Measurements from ENCODE around the gene ZNF501.

ZNF501 gene

DNA sequence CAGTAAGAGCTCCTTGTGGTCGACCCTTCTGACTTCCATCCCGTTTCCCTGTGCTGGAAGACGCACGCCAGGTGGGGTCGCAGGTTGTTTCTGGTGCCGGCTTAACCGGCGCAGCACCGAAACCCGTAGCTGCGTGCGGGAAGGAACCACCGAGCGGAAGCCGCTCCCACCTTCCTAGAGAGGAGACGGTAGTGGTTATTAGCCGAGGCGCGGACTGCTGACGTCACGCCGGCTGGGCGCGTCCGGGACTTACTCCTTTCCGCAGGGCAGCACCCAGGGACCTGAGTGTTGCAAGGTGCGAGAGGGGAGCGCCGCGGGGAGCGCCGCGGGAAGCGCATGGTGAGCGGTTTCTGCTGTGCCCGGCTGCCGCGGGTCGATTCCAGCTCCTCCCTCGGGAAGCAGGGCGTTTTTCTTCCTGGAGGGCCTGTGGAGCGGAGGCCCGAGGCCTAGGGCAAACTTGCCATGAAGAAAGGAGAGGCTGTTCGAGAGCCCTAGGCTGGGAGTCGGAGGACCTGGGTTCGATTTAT, at the start of gene ZNF501:
Gene ZNF501 (plus strand): TSS at position 252 of the 527 bp plus-strand sequence. CDS start 4,787 bp downstream, outside the sequence.
- peak within 1 kb of the TSS; percentile 84 for H3K4me3 ChIP-seq (ENCODE audit: low read depth, low read length)

DNA sequence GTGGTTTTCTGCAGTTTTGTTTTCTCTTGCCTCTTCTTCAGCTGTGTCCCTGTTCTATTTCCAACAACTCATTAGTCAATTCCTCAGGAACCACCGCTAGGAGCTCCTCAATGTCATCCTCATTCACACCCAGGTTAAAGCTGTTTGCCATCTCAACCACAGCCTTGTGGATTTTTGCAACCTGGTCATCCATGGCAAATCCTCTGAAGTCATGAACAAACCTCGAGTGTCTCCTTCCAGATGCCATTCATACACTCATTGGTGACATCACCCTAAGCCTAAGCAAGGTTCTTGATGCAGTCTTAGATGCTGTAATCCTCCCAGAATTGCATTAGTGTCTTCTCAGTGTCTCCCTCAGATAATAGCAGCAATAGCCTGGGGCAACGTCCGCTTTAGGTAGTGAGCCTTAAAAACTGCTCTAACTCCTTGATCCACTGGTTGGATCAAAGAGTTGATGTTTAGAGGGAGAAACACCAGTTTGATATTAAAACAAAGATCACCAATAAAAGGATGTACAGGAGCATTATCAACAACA, 48.4 kb upstream of the ZNF501 start:
- H3K4me3 ChIP-seq (ENCODE audit: low read depth, low read length) = no peak overlapping the region

DNA sequence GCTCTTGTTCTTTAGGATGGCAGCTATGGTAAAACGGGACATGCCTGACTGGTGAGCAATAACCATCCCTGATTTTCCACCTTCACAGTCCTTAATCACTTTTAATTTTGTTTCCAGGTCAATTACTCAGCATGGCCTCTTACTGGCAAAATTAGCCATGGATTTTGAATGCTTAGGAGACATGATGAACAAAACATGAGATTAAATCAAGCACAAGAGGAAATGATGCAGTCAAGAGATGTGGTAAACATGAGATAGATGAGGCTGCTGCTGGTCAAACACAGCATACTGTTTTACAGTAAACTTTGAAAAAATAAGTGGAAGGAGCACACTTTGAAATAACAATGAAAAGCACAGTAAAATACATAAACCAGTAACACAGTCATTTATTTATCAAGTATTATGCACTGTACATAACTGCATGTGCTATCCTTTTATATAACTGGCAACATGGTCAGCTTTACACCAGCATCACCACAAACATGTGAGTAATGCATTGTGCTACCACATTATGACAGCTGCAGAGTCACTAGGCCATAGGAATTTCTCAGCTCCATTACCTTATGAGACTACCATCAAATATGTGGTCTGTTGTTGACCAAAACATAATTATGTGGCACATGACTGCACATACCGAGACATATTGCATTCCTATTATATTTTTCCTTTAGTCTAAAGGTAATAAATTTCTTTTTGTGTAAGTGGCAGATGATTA, 47.1 kb upstream of the ZNF501 start:
- no peak overlapping the region for H3K4me3 ChIP-seq (ENCODE audit: low read depth, low read length)

DNA sequence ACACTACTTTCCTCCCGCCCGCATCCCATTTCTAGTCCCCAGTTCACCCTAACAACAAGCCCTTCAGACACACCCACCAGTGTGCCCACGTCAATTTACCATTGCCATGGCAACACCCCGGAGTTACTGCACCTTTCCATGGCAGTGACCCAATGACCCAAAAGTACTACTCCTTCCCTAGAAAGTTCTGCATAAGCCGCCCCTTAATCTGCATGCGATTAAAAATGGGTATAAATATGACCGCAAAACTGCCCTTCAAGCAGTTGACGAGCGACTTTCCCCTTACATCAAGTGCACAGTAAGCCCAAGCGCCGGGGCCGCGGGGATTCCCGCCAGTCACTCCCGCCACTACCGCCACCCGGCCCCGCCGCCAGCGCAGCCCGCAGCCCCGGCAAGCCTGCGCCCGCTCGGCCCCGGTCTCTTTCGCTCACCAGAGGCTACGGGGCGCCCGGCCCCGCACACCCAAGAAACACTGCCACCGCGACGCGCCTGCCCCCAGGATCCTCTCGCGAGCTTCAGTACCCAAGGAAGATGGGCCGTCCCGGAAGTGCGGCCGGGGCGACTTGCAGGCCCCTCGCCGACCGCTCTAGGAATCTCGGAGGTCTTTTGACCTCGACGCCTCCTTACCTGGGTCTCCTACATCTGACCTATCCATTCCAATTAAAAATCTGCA, 44.2 kb upstream of the ZNF501 start:
- peak overlapping the region; percentile 57 for H3K4me3 ChIP-seq (ENCODE audit: low read depth, low read length)

DNA sequence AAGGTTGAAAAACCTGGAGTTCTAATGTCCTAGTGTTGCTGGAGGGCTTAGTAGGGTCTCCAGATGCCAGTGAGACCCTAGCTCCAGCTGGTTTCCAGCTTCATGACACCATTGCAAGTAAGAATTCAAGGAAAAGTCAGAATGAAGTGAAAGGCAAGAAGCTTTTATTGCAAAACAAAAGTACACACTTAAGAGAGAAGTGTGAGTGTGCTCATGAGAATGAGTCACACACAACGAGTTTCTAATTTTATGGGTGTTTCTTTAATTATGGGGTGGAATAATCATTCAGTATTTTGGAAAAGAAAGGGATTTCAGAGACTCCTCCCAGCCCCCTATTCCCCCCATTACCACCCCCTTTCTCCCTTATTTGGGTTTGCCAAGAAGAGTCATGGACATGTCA, 41.5 kb upstream of the ZNF501 start:
- H3K4me3 ChIP-seq (ENCODE audit: low read depth, low read length) = no peak overlapping the region

DNA sequence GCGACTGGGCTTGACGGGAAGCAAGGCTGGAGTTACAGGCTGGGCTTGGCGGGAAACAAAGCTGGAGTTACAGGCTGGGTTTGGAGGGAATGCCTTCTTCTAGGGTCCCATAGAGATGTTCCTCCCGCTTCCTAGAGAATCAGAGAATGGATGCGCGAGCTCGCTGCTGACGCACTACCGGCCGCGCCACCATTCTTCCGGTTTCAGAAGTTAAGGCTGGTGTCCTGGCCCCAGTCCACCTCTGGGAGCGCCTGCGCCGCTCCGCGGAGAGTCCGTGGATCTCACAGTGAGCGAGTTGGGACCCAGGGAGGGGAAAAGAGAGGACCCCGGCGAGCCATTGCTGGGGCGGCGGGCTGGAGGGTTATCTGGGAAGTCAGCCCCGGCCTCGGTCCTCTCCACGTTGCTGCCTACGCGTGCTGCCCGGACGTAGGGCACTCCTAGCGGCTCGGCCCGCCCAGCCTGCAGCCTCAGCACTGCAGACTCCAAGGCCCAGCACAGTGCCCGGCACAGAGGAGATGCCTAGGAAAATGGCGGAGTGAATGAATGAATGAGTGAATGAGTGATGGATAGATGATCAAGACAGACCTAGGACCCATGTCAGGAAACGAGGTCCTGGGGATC, 16.9 kb upstream of the ZNF501 start, which contains the start of gene ZNF502:
Gene ZNF502 (plus strand): TSS at position 206 of the 621 bp plus-strand sequence. CDS start 7,602 bp downstream, outside the sequence.
- peak within 1 kb of the TSS; percentile 87 for H3K4me3 ChIP-seq (ENCODE audit: low read depth, low read length)

DNA sequence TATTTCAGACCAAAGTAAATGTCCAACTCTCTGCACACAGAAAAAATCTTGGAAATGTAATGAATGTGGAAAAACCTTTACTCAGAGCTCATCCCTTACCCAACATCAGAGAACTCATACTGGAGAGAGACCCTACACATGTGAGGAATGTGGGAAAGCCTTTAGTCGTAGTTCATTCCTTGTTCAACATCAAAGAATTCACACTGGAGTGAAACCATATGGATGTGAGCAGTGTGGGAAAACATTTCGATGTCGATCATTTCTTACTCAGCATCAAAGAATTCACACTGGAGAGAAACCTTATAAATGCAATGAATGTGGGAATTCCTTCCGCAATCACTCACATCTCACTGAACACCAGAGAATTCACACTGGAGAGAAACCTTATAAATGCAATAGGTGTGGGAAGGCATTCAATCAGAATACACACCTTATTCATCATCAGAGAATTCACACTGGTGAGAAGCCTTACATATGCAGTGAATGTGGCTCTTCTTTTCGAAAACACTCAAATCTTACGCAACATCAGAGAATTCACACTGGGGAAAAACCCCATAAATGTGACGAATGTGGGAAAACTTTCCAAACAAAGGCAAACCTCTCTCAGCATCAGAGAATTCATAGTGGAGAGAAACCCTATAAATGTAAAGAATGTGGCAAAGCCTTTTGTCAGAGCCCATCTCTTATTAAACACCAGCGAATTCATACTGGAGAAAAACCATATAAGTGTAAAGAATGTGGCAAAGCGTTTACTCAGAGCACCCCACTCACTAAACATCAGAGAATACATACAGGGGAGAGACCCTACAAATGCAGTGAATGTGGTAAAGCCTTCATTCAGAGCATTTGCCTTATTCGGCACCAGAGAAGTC, 8.0 kb upstream of the ZNF501 start:
- H3K4me3 ChIP-seq (ENCODE audit: low read depth, low read length) = no peak overlapping the region

DNA sequence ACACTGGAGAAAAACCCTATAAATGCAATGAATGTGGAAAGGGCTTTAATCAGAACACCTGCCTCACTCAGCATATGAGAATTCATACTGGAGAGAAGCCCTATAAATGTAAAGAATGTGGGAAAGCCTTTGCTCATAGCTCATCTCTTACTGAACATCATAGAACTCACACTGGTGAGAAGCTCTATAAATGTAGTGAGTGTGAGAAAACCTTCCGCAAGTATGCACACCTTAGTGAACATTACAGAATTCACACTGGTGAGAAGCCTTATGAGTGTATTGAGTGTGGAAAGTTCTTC, 7.4 kb upstream of the ZNF501 start:
- no peak overlapping the region for H3K4me3 ChIP-seq (ENCODE audit: low read depth, low read length)

DNA sequence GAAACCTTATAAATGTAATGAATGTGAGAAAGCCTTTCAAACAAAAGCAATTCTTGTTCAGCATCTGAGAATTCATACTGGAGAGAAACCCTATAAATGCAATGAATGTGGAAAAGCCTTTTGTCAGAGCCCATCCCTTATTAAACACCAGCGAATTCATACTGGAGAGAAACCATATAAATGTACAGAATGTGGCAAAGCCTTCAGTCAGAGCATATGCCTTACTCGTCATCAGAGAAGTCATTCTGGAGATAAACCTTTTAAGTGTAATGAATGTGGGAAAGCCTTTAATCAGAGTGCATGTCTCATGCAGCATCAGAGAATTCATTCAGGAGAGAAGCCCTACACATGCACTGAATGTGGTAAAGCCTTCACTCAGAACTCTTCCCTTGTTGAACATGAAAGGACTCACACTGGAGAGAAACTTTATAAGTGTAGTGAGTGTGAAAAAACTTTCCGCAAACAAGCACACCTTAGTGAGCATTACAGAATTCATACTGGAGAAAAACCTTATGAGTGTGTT, 5.3 kb downstream of the ZNF501 start:
- no peak overlapping the region for H3K4me3 ChIP-seq (ENCODE audit: low read depth, low read length)

DNA sequence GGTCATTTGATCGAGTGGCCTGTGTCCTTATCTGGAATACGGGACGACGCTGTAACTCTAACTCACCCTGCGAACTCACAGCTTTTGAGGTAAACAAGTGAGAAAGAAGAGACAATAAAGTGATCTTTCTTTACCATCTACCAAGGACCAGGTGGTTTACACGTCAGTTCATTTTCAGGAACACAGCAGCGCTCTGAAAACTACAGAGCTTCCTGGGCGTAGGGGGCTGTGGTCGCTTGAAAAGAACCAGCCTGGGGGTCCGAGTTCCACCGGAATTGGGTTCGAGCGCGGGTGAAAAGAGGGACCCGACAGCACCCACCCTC, 31.6 kb downstream of the ZNF501 start:
- H3K4me3 ChIP-seq (ENCODE audit: low read depth, low read length) = peak overlapping the region; percentile 92

DNA sequence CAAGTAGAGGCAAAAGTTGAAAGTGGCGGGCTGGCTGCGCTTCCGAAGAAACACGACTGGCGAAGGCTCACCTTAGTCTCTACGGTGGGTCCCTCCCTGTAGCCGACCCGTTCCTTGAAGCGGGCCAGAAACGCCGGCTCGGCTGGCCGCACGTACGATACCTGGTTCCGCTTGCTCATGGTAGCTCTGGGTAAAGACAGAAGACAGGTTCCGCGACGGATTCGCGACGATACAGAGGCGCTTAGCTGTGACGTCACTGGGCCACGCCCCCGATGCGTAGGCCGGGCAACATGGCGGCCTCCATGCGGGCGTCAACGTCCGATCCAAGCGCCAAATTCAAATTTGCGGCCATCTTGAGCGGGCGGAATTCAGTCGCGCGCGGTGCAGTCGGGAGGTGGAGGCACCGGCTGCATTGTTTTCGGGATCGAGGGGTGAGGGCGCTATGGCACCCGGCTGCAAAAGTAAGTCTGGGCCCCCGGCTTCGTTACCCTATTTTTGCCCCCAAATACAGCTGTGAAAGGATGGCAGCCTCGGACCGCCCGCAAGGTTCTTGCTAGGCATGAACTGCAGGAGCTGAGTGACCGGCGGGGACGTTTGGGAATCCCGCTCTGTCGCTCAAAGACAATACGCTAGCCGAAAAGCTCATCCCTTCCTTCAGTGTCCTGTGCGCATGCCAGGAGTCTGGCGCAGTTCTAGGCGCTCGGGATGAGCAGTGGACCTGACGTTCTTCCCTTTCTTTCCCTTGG, 32.2 kb downstream of the ZNF501 start, which contains the start of the genes KIAA1143 and KIF15:
Gene KIAA1143 (minus strand): TSS at position 196 of the 746 bp plus-strand sequence. CDS start 17 bp downstream, at position 179.
Gene KIF15 (plus strand): TSS at position 371 of the 746 bp plus-strand sequence. CDS start 72 bp downstream, at position 443.
- H3K4me3 ChIP-seq (ENCODE audit: low read depth, low read length) = peak within 1 kb of the TSS; percentile 92

DNA sequence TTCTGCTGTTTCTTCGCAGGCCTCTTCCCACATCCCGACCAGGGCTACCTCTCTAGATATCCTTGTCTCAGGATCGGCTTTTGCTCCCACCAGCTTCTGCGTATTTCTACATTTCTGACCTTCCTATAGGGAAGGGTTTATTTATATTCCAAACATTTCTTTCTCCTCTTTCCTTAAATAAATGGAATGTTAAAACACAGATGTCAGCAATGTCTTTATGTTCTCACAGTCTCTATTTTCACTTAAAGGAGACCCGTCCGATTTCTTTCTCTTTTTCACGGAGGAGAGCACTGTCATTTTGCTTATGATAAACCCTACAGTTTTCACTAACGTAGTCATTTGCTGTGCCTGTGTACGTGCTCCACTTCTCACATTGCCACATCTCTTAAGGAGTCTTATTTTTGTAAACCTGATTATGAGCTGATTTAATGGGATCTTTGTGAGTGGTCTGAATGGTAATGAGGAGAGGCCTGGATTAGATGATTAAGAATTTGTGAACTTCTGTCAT, 32.8 kb downstream of the ZNF501 start:
- H3K4me3 ChIP-seq (ENCODE audit: low read depth, low read length) = peak overlapping the region; percentile 92

DNA sequence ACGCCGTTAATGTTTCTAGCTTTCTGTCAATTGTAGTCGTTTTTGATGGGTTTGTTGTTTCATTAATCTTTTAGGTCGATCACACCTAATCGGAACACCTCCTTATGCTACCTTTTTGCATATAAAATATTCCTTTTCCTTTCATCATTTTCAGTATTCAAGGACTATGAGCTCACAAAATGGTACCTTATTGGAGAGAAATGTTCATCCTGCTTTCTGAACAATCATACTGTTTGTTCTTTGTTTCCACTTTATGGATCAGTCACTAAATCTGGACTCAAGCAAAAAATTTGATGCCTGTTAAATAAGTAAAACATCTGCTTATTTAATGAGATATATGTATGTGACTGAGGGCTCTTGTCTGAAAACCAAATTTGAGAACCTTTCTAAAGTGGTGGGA, 33.3 kb downstream of the ZNF501 start:
- H3K4me3 ChIP-seq (ENCODE audit: low read depth, low read length) = peak overlapping the region; percentile 92

DNA sequence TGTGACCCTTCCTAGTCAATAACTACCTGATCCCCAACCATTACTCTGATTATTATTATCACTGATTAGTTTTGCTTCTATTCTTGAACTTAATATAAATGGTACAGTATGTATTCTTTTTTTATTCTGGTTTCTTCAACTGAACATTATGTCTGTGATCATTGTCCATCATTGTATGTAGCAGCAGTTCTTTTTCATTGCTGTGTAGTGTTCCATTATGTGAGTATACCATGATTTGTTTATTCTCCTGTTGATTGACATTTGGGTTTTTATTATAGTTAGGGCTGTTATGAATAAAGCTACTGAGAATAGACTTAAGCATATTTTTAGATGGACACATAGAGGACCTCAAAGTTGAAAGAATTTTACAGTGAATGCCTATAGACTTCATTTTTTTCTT, 34.8 kb downstream of the ZNF501 start:
- no peak overlapping the region for H3K4me3 ChIP-seq (ENCODE audit: low read depth, low read length)

DNA sequence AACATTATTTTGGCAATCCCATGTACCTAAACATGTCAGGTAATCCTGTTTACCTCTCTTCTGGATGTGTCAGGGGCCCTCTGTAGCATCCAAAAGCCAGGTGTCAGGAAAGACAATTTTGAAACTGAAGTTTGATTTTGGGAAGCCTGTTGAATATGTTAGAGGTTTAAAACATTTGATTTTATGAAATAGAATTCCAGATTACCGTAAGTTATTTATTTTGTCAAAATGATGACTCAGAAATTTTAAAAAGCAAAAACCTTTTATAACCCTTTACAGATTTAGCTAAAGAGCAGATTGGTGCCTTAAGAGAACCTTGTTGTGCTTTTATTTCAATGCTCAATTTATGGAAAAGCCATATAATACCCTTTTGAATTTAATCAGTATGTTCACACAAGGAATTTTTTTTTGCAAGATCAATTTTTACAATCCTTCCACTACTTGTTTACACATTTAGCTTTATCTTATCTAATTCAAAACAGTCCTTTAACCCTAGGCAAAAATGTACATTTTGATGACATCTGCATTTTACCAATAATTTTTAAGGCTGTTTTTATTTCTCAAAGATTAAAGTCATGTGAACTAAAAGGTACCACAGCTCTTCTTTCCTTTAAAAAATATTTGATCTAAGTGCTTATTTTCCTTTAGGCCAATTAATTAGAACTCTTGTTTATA, 42.1 kb downstream of the ZNF501 start:
- H3K4me3 ChIP-seq (ENCODE audit: low read depth, low read length) = no peak overlapping the region

DNA sequence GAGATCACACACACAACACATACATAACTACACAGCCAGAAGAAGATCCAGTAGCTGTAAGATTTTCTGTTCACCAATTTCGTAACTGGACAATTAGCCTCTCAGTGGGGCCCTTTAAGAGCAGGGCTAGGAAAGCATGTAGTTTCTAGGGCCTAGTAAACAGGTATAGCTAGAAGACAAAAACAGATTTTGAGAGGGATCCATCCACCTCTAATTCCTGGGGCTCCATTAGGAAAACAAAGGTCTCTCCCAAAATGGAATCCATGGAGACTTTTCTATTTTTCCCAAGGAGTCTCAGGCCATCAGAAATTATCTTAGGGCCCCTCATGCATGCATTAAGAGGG, 42.6 kb downstream of the ZNF501 start:
- no peak overlapping the region for H3K4me3 ChIP-seq (ENCODE audit: low read depth, low read length)

DNA sequence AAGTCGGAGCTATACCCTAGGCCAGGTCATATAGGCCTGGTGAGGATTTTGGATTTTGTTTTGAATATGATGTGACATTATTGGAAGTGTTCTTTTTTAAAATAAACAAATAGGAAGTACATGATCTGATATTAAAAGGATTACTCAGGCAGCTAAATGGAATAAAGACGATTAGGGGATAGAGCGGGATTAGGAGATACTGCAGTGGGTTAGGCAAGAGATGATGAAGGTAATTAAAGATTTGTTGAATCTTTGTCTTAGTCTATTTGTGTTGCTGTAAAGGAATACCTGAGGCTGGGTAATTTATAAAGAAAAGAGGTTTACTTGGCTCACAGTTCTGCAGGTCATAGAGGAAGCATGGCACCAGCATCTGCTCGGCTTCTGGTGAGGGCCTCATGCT, 53.5 kb downstream of the ZNF501 start:
- H3K4me3 ChIP-seq (ENCODE audit: low read depth, low read length) = no peak overlapping the region

Data from iPS-11a (cell line).